ENCODE data around the gene RDH11. TPM values are rescaled to one million over a fixed set of nuclear protein-coding genes. Genes with fewer than 3 reads are reported as not detected.

Gene RDH11, protein sequence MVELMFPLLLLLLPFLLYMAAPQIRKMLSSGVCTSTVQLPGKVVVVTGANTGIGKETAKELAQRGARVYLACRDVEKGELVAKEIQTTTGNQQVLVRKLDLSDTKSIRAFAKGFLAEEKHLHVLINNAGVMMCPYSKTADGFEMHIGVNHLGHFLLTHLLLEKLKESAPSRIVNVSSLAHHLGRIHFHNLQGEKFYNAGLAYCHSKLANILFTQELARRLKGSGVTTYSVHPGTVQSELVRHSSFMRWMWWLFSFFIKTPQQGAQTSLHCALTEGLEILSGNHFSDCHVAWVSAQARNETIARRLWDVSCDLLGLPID
- 10 to 100 TPM; 24.8 to 53.6 (median 41.6) TPM for total RNA-seq

DNA sequence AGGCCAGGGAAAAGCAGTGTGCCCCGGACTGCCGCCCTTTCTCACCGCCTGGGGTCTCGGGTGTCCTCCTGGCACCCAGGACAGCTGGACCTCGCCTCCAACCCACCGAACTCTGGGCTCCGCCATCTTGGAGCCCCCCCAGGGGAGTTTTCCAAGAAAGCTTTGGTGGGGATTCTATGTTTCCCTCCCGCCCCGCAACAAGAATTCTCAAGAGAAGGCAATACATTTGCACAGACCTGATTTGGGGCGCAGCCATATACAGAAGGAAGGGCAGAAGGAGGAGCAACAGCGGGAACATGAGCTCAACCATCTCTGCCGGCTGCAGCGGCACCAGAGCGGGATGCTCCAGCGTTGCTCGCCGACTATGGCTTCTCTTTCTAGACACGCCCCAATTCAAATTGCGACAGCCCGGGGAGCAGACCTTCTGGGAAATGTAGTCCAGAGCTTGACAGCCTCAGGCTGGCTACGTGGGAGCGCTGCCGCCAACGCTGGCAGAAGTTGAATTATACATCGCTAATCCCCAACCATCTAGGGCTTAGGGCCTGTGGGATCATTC lies at the start of gene RDH11:
RDH11 (minus strand) TSS at position 371 of the 556 bp plus-strand sequence; CDS start at position 310, 61 bp downstream.
- Histone ChIP-seq H3K27ac (peak within 1 kb of the TSS; percentile 71 to 91 (median 84)), H3K4me3 (peak within 1 kb of the TSS; percentile 67 to 94 (median 78)), H3K4me1 (peaks cover 0 to 7% (median 0%) of the 10 kb centered on the region in 4 donors), H3K36me3 (peaks cover 0 to 18% (median 0%) of the 10 kb centered on the region in 3 donors), H3K27me3 (no peaks in the 10 kb centered on the region), H3K9me3 (no peaks in the 10 kb centered on the region)
- TF ChIP-seq, protein P1, sequence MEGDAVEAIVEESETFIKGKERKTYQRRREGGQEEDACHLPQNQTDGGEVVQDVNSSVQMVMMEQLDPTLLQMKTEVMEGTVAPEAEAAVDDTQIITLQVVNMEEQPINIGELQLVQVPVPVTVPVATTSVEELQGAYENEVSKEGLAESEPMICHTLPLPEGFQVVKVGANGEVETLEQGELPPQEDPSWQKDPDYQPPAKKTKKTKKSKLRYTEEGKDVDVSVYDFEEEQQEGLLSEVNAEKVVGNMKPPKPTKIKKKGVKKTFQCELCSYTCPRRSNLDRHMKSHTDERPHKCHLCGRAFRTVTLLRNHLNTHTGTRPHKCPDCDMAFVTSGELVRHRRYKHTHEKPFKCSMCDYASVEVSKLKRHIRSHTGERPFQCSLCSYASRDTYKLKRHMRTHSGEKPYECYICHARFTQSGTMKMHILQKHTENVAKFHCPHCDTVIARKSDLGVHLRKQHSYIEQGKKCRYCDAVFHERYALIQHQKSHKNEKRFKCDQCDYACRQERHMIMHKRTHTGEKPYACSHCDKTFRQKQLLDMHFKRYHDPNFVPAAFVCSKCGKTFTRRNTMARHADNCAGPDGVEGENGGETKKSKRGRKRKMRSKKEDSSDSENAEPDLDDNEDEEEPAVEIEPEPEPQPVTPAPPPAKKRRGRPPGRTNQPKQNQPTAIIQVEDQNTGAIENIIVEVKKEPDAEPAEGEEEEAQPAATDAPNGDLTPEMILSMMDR (IDR thresholded peaks at IDR 0.05): no peak
- TF ChIP-seq POLR2A (IDR thresholded peaks at IDR 0.05): peak; percentile 83 to 90
- peak; percentile 82 to 94 (median 84) for DNase-seq

GRCh38 chr14:67744046-67744445 lies 48.5 kb upstream of the RDH11 start:
- Histone ChIP-seq H3K27me3 (no peaks in the 10 kb centered on the region), H3K4me3 (no peak overlapping the region), H3K9me3 (no peaks in the 10 kb centered on the region), H3K27ac (no peak overlapping the region), H3K4me1 (no peaks in the 10 kb centered on the region), H3K36me3 (peaks cover 0 to 19% (median 0%) of the 10 kb centered on the region in 3 donors)
- no peak for DNase-seq
- TF ChIP-seq POLR2A (IDR thresholded peaks at IDR 0.05): no peak
- TF ChIP-seq, protein P1 (IDR thresholded peaks at IDR 0.05): no peak

GRCh38 chr14:67738740-67739504 lies 43.4 kb upstream of the RDH11 start:
- Histone ChIP-seq H3K27me3 (no peaks in the 10 kb centered on the region), H3K27ac (peak overlapping the region in 1 of 4 donors; percentile 28), H3K4me1 (no peaks in the 10 kb centered on the region), H3K36me3 (no peaks in the 10 kb centered on the region), H3K4me3 (peak overlapping the region in 1 of 4 donors; percentile 8), H3K9me3 (no peaks in the 10 kb centered on the region)
- TF ChIP-seq, protein P1 (IDR thresholded peaks at IDR 0.05): no peak
- no peak for TF ChIP-seq POLR2A (IDR thresholded peaks at IDR 0.05)
- DNase-seq: peak in 2 of 3 donors; percentile 58 to 76

- no peak overlapping the region for H3K27ac ChIP-seq
- TF ChIP-seq POLR2A (IDR thresholded peaks at IDR 0.05): no peak
- TF ChIP-seq, protein P1 (IDR thresholded peaks at IDR 0.05): no peak
- H3K4me3 ChIP-seq: no peak overlapping the region
Measured at GRCh38 chr14:67736771-67737170, 41.2 kb upstream of the RDH11 start.

GRCh38 chr14:67735336-67736147 lies 40.0 kb upstream of the RDH11 start:
- Histone ChIP-seq H3K27me3 (no peaks in the 10 kb centered on the region), H3K27ac (no peak overlapping the region), H3K4me1 (no peaks in the 10 kb centered on the region), H3K4me3 (no peak overlapping the region), H3K9me3 (no peaks in the 10 kb centered on the region), H3K36me3 (no peaks in the 10 kb centered on the region)
- TF ChIP-seq, protein P1 (IDR thresholded peaks at IDR 0.05): no peak
- TF ChIP-seq POLR2A (IDR thresholded peaks at IDR 0.05): no peak
- no peak for DNase-seq

More at GRCh38 chr14:67736771-67737170, 41.2 kb upstream of the RDH11 start:
- H3K36me3 ChIP-seq: no peaks in the 10 kb centered on the region
- H3K27me3 ChIP-seq: no peaks in the 10 kb centered on the region
- no peaks in the 10 kb centered on the region for H3K9me3 ChIP-seq
- DNase-seq: no peak
- no peaks in the 10 kb centered on the region for H3K4me1 ChIP-seq

Measured in Peyer's patch (tissue), 4 donors.